Measurements from ENCODE around the gene SLIT3.

DNA sequence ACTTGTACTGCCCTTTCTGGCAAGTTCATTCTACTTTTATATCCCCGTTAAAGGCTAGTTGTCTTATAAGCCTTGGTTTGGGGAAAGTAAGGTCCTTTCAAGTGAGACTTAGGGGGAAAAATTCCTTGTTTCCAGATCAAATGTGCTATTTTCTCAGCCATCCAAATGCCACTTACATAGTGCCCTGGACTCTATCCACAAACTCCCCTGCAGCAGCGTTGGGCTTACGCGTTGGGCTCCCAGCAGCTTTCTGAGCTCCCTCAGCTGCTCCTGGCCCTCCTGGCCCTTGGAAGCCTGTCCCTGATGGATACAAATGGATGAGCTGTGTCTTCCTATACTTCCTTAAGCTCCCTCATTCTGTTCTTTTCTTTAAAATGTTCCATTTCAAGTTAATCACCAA lies 442.6 kb downstream of the SLIT3 start:
- TF ChIP-seq, protein P1, sequence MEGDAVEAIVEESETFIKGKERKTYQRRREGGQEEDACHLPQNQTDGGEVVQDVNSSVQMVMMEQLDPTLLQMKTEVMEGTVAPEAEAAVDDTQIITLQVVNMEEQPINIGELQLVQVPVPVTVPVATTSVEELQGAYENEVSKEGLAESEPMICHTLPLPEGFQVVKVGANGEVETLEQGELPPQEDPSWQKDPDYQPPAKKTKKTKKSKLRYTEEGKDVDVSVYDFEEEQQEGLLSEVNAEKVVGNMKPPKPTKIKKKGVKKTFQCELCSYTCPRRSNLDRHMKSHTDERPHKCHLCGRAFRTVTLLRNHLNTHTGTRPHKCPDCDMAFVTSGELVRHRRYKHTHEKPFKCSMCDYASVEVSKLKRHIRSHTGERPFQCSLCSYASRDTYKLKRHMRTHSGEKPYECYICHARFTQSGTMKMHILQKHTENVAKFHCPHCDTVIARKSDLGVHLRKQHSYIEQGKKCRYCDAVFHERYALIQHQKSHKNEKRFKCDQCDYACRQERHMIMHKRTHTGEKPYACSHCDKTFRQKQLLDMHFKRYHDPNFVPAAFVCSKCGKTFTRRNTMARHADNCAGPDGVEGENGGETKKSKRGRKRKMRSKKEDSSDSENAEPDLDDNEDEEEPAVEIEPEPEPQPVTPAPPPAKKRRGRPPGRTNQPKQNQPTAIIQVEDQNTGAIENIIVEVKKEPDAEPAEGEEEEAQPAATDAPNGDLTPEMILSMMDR (IDR thresholded peaks at IDR 0.05) = no peak
- no peak for TF ChIP-seq POLR2A (IDR thresholded peaks at IDR 0.05)

Measured in Peyer's patch (tissue), 4 donors.